ENCODE measurements around the gene ARSI.

Gene ARSI

DNA sequence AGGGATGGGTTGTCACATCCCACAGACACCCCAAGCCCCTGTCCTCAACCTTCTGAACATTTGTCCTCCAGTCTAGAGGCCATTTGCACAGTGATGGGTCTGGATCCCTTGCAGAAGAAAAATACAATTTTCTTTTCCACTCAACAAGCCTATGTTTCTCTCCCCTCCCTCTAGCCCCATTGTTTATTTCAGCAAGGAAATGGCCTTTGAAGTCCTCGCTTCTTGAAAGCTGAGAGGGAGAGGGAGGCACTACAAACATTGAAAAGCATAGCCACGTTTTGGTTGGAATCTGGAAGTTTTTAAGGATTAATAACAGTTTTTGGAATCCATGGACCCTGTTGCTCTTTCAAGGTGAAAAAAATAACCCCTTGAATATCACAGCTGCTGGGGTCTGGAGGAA, 24.0 kb upstream of the ARSI start:
- DNase-seq (ENCODE audit: low read depth) = no peak

- no peak for DNase-seq (ENCODE audit: low read depth)
Observed at GRCh38 chr5:150325426-150325825, 22.7 kb upstream of the ARSI start.

DNA sequence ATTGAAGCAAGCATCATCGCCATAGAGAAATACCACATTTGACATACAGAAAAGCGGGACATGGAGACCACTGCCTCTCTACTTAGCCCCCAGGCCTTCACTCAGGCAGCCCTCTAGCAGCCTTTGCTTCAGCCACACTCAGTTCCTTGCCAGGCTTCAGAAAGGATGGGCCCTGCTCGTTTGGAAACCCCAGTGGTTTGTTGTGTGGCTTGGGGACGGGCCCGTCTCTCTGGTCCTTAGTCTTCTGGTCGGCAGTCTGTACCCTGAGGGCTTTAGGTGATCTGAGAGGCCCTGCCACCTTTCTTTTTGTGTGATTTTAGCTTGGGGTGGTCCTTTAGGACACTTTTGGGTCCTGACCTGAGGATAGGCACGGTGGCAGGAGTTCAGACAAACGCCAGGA, 21.1 kb upstream of the ARSI start:
- no peak for DNase-seq (ENCODE audit: low read depth)

GRCh38 chr5:150323092-150323491, 20.4 kb upstream of the ARSI start:
- peak; percentile 97 for DNase-seq (ENCODE audit: low read depth)

DNA sequence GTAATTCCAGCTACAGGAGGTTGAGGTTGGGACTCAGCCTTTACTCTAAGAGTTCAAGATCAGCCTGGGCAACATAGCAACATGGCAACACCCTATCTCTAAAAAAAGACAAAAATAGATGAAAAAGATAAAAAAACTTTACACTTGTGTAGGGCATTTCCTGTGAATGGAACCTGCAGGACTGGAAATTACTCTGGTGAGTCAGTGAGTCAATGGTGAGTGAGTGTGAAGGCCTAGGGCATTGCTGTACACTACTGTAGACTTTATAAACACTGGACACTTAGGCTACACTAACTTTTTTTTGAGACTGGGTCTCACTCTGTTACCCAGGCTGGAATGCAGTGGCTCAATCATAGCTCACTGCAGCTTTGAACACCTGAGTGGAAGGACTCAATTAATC, 19.5 kb upstream of the ARSI start:
- peak; percentile 80 for DNase-seq (ENCODE audit: low read depth)

- peak; percentile 74 for DNase-seq (ENCODE audit: low read depth)
Observed at GRCh38 chr5:150321784-150322183, 19.1 kb upstream of the ARSI start.

DNA sequence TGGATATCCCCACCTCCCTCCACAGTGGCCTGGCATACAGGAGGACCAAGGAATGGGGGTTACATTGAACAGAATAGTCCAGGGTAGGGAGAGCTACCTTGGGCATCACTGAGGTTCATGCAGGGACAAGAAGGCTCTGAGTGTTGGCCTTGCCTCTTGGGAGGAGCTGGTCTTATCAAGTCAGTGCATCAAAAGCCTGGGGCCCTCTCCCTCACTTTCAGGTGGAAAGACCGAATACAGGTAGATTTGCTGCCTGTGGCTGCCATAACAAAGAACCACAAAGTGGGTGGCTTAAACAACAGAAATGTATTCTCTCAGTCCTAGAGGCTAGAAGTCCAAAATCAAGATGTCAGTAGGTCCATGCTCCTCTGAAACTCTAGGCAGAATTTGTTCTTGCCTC, 18.5 kb upstream of the ARSI start:
- DNase-seq (ENCODE audit: low read depth) = no peak

DNA sequence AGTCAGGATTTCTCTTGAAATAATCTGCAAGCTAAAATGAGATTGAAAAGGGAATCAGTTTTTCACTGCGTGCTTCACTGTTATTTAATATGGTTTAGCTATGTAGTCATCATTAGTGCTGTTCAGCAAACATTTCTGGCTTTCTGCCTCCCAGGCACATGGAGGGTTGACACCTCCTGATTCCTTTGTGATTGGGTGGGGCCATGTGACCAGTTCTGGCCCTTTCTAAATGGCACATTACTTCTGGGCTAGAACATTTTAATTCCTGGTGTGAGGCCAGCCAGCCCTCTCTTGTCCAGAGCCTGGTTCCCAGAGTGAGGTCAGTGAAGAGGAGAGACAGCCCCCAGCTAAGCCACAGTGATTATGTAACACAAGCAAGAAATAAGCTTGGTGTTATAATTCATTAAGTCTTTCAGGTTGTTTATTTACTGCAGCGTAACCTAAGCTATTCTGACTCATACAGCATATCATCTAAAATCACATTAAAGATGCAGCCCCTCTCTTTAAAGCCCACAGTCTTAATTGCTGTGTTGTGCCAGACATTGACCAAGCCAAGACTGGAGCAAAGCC, 17.4 kb upstream of the ARSI start:
- peak; percentile 99 for DNase-seq (ENCODE audit: low read depth)

GRCh38 chr5:150319484-150319790, 16.7 kb upstream of the ARSI start:
- peak; percentile 73 for DNase-seq (ENCODE audit: low read depth)

GRCh38 chr5:150318613-150319483, 16.1 kb upstream of the ARSI start:
- DNase-seq (ENCODE audit: low read depth) = no peak

DNA sequence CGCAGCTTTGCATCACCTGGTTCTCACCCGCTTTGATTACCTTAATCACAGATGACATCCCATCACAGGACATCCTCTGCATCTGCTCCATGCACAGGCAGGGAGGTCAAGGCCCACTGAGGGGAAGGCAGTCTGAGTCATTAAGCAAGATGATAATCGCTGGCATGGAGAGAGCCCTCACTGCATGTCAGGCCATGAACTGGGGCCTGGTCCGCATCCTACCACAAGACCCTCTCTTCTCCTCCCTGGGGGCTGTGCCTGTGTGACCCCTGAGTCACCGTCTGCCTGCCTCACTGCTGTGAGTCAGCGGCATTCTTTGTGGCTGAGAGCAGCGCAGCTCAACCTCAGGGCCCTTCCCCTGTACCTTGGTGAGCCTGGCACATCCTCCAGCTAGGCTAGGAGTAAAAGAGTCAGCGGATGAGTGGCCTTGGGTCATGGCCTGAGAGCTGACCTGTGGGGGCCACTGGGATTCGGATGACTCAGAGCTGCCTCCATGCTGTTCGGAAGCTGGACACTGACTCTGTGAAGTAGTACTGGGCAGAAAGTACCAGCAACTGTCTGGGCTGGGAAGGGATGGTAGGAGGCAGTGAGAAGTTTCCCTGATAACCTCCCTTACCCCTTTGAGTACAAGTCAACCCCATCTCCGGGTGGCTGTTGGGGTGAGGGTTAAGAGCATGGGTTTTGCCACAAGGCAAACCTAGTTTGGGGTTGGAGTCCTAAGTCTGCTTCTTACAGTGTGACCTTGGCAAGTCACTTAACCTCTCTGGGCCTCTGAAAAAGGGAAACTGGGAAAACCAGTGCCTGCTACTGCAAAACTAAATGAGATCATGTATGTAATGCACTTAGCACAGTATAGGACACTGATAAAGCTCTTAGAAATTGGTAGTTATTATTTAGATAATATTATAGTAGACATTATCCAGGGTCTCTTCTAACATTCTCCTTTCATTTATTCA, 14.6 kb upstream of the ARSI start:
- peak; percentile 100 for DNase-seq (ENCODE audit: low read depth)

GRCh38 chr5:150316320-150316719, 13.6 kb upstream of the ARSI start:
- DNase-seq (ENCODE audit: low read depth) = no peak

GRCh38 chr5:150315245-150315644, 12.5 kb upstream of the ARSI start:
- no peak for DNase-seq (ENCODE audit: low read depth)

- no peak for DNase-seq (ENCODE audit: low read depth)
Observed at GRCh38 chr5:150313921-150314716, 11.4 kb upstream of the ARSI start.

DNA sequence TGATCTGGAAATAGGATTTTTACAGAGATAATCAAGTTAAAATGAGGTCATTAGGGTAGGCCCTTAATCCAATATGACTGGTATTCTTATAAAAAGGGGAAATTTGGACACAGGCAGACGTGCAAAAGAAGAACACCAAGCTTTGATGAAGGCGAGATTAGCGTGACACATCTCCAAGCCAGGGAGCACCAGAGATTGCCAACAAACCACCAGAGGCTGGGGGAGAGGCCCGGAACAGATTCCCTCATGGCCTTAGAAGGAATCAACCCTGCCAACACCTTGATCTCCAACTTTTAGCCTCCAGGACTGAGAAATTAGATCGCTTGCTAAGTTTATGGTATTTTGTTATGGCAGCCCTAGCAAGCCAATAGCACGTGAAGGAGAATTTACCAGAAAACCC, 10.8 kb upstream of the ARSI start:
- peak; percentile 56 for DNase-seq (ENCODE audit: low read depth)

DNA sequence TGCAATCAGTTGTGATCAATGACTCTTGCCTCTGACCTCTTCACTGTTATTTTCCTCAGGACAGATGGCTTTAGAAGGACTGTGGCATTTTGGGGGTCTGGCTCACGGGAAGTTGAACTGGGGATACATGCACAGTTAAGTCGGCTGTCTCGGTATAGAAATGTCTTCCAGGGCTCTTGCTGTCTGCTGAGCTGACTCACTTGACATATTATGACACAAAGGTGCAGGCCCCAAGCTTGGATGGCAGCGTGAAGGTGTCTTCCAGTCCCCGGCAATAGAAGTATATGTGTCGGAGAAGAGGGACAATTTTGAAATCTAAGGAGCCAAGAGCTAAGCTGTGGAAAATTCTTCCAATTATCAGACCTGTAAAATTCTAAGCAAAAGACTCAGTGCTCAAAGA, 9.8 kb upstream of the ARSI start:
- no peak for DNase-seq (ENCODE audit: low read depth)

GRCh38 chr5:150311015-150311692, 8.4 kb upstream of the ARSI start:
- no peak for DNase-seq (ENCODE audit: low read depth)

- no peak for DNase-seq (ENCODE audit: low read depth)
Observed at GRCh38 chr5:150310246-150310645, 7.5 kb upstream of the ARSI start.

DNA sequence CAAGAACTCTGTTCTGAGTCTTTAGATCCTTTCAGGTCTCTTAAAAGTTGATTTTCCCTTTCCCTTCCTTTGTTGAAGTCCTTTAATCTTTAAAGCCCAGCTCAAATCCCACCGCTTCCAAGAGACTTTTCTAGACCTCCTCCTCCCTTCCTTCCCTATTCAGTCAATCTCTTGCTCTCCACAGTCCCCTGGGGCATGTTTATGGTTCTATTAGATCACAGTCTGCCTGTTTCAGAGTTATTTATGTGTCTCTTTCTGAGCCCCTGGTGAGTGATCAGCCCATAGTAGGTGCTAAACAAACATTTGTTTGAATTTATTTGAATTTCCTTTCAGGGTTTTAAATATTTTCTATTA, 7.2 kb upstream of the ARSI start:
- DNase-seq (ENCODE audit: low read depth) = no peak

GRCh38 chr5:150309101-150309885, 6.6 kb upstream of the ARSI start:
- DNase-seq (ENCODE audit: low read depth) = no peak
